ENCODE measurements around the gene LONRF2. TPM values are rescaled to one million over a fixed set of nuclear protein-coding genes. Genes with fewer than 3 reads are reported as not detected.
A peak's percentile ranks its signal among the peaks of the same experiment; 100 is the strongest.

The LONRF2 gene
- total and polyA plus RNA-seq, 2 experiments from 2014 or later: 0.69 to 1.9 TPM

DNA sequence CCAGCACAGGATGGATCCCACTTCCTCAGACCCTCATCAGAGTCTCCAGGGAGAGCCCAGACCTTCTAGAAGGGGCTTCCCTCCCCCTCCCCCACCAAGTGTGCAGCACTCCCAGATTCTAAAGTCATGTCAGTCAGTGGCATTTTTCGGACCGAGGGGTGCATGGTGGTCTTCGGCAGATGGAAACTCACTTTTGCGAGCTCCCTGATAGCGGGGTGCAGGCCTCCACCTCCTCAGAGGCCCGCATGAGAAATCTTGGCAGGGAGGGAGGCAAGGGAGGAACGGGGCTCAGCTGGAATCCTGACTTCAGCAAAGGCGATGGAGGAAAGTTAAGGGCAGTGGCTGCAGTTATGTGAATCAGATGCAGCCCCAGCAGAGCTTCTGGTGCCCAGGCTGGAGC lies 58.2 kb downstream of the LONRF2 start:
- Histone ChIP-seq H3K79me2 (no peaks in the 10 kb centered on the region), H3K36me3 (replicated peaks; ENCODE audit: insufficient read depth, low read depth) (no peaks in the 10 kb centered on the region), H3K4me1 (ENCODE audit: insufficient read depth) (peaks cover 7% of the 10 kb centered on the region), H3K9me2 (replicated peaks; ENCODE audit: insufficient read depth) (no peaks in the 10 kb centered on the region), H3K9me3 (ENCODE audit: low read depth) (no peaks in the 10 kb centered on the region), H3K4me3 (no peak overlapping the region), H3K27me3 (no peaks in the 10 kb centered on the region), H2AFZ (no peak overlapping the region), H3K27ac (no peak overlapping the region), H3K4me2 (no peak overlapping the region), H4K20me1 (ENCODE audit: insufficient read depth, poor library complexity, severe bottlenecking) (no peaks in the 10 kb centered on the region)
- DNase-seq (ENCODE audit: low spot score): no peak
- WGBS (ENCODE audit: low lambda C conversion rate, missing lambda C conversion rate): 81% methylated on average over 8 of the region's 8 CpGs
- TF ChIP-seq, protein P1, sequence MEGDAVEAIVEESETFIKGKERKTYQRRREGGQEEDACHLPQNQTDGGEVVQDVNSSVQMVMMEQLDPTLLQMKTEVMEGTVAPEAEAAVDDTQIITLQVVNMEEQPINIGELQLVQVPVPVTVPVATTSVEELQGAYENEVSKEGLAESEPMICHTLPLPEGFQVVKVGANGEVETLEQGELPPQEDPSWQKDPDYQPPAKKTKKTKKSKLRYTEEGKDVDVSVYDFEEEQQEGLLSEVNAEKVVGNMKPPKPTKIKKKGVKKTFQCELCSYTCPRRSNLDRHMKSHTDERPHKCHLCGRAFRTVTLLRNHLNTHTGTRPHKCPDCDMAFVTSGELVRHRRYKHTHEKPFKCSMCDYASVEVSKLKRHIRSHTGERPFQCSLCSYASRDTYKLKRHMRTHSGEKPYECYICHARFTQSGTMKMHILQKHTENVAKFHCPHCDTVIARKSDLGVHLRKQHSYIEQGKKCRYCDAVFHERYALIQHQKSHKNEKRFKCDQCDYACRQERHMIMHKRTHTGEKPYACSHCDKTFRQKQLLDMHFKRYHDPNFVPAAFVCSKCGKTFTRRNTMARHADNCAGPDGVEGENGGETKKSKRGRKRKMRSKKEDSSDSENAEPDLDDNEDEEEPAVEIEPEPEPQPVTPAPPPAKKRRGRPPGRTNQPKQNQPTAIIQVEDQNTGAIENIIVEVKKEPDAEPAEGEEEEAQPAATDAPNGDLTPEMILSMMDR (IDR thresholded peaks at IDR 0.05; ENCODE audit: poor library complexity): no peak
- no peak for TF ChIP-seq EZH2phosphoT487 (IDR thresholded peaks at IDR 0.05; ENCODE audit: low read depth, severe bottlenecking, unreplicated experiment)
- no peak for TF ChIP-seq EZH2 (IDR thresholded peaks at IDR 0.05; ENCODE audit: borderline replicate concordance)

DNA sequence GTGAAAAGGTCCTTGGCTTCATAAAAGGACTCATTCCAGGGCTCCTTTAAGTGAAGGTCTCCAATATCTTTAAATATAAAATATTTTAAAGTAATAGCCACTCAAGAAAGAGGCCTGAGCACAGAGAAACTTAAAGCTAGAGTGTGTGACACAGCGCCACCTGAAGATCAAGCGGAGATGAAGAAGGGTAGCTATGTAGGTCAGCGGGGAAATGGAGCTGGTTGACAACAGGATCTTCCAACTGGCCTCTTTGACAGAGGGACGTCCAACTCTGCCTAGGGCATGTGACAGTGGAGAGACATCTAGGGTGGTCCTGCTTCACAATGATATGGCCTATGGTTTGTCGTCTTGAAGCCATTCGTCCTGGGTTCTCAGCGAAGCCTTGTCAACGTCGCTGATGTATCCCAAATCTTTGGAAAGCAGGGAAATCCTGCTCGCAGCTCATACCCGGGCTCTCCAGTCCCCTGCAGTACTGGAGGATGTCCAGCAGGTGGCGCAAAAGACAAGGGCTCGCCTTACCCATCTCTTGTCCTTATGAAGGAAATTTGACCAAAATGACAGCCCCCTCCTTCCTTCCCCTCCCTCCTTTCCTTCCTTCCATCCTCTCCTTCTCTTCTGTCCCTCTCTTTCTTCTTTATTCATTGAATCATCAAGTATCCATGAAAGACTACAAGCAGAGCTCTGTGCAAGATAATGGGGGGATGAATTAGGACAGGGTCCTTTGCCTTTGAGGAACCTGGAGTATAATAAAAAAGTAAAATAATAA lies 59.6 kb downstream of the LONRF2 start:
- 9% methylated on average over 13 of the region's 13 CpGs for WGBS (ENCODE audit: low lambda C conversion rate, missing lambda C conversion rate)
- Histone ChIP-seq H3K4me2 (peak overlapping the region; percentile 67), H3K9me3 (ENCODE audit: low read depth) (no peaks in the 10 kb centered on the region), H3K4me3 (no peak overlapping the region), H4K20me1 (ENCODE audit: insufficient read depth, poor library complexity, severe bottlenecking) (no peaks in the 10 kb centered on the region), H3K27me3 (no peaks in the 10 kb centered on the region), H2AFZ (no peak overlapping the region), H3K9me2 (replicated peaks; ENCODE audit: insufficient read depth) (no peaks in the 10 kb centered on the region), H3K4me1 (ENCODE audit: insufficient read depth) (peaks cover 1% of the 10 kb centered on the region), H3K27ac (no peak overlapping the region), H3K36me3 (replicated peaks; ENCODE audit: insufficient read depth, low read depth) (no peaks in the 10 kb centered on the region), H3K79me2 (no peaks in the 10 kb centered on the region)
- TF ChIP-seq, protein P1 (IDR thresholded peaks at IDR 0.05; ENCODE audit: poor library complexity): peak; percentile 97
- no peak for TF ChIP-seq EZH2 (IDR thresholded peaks at IDR 0.05; ENCODE audit: borderline replicate concordance)
- peak; percentile 69 for DNase-seq (ENCODE audit: low spot score)

DNA sequence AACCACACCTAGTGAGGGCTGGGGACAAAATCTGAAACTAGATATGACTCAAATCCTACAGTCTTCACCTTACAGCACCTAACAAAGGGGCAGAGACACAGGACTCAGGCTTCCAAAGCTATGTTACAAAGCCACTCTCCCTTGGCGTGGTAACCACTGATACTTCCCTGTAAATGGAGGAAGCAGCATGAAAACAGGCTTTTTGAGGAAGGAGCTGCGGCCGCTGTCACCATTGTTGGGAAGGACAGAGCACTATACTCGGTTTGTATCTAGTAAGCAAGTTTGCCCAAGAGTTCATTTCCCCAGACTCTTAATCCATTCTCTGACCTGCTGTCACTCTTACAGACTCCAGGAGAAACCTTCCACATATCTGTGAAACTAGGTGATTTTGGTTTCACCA lies 60.3 kb downstream of the LONRF2 start:
- Histone ChIP-seq H3K4me2 (no peak overlapping the region), H3K27me3 (no peaks in the 10 kb centered on the region), H3K79me2 (no peaks in the 10 kb centered on the region), H2AFZ (no peak overlapping the region), H4K20me1 (ENCODE audit: insufficient read depth, poor library complexity, severe bottlenecking) (no peaks in the 10 kb centered on the region), H3K4me1 (ENCODE audit: insufficient read depth) (no peaks in the 10 kb centered on the region), H3K36me3 (replicated peaks; ENCODE audit: insufficient read depth, low read depth) (no peaks in the 10 kb centered on the region), H3K27ac (no peak overlapping the region), H3K9me2 (replicated peaks; ENCODE audit: insufficient read depth) (no peaks in the 10 kb centered on the region), H3K9me3 (ENCODE audit: low read depth) (no peaks in the 10 kb centered on the region), H3K4me3 (no peak overlapping the region)
- WGBS (ENCODE audit: low lambda C conversion rate, missing lambda C conversion rate): 97% methylated on average over 4 of the region's 4 CpGs
- no peak for DNase-seq (ENCODE audit: low spot score)
- TF ChIP-seq, protein P1 (IDR thresholded peaks at IDR 0.05; ENCODE audit: poor library complexity): no peak
- TF ChIP-seq EZH2 (IDR thresholded peaks at IDR 0.05; ENCODE audit: borderline replicate concordance): no peak
- TF ChIP-seq EZH2phosphoT487 (IDR thresholded peaks at IDR 0.05; ENCODE audit: low read depth, severe bottlenecking, unreplicated experiment): no peak

All from hepatocyte (in vitro differentiated cells).